ENCODE results near the gene PHYKPL.

- no peak for TF ChIP-seq CTCF (IDR thresholded peaks at IDR 0.05; ENCODE audit: insufficient read depth, low read length, poor library complexity, severe bottlenecking)
- no peak for TF ChIP-seq EZH2phosphoT487 (conservative IDR thresholded peaks at IDR 0.05; ENCODE audit: low read length)
Measured at GRCh38 chr5:178223828-178224335, 8.7 kb downstream of the PHYKPL start.
